OCI-LY1 (cell line): ENCODE data around the gene CLEC3A.
A peak's percentile ranks its signal among the peaks of the same experiment; 100 is the strongest.

ENCODE experiments used
- H2AFZ ChIP-seq: fragments of 200-600 bp; sonication (generic), shearing (Covaris generic); 2 replicates; pipeline ENCODE4 v1.6.0; 2014; ENCODE audit warnings: antibody characterized with exemption, mild to moderate bottlenecking, low read length
- H3F3A ChIP-seq: fragments of 200-600 bp; sonication (generic), shearing (Covaris generic); 2 replicates; pipeline ENCODE4 v1.6.0; 2014; ENCODE audit warnings: mild to moderate bottlenecking, antibody characterized with exemption, low read length, moderate library complexity; ENCODE audit not compliant: insufficient read depth
- H3K27ac ChIP-seq: fragments of 200-600 bp; sonication (generic); 2 replicates; pipeline ENCODE4 v1.5.1; 2014; ENCODE audit warnings: low read length, mixed run types, mild to moderate bottlenecking, low read depth; ENCODE audit not compliant: poor library complexity, severe bottlenecking
- H3K27me3 ChIP-seq: fragments of 200-600 bp; sonication (generic); 2 replicates; pipeline ENCODE4 v1.6.0; 2014; ENCODE audit warnings: antibody characterized with exemption, mild to moderate bottlenecking, low read length, moderate library complexity; ENCODE audit not compliant: insufficient read depth
- H3K36me3 ChIP-seq: fragments of 200-600 bp; sonication (generic); 2 replicates; pipeline ENCODE4 v1.6.1; 2014; ENCODE audit warnings: mild to moderate bottlenecking, antibody characterized with exemption, low read length, moderate library complexity, mixed read lengths; ENCODE audit not compliant: insufficient read depth
- H3K4me1 ChIP-seq: fragments of 200-600 bp; sonication (generic); 2 replicates; pipeline ENCODE4 v1.5.1; 2014; ENCODE audit warnings: mild to moderate bottlenecking, low read length, moderate library complexity; ENCODE audit not compliant: insufficient read depth, severe bottlenecking
- H3K4me2 ChIP-seq: fragments of 200-600 bp; sonication (generic), shearing (Covaris generic); 2 replicates; pipeline ENCODE4 v1.6.1; 2014; ENCODE audit warnings: low read length
- H3K4me3 ChIP-seq: fragments of 200-600 bp; sonication (generic); 2 replicates; pipeline ENCODE4 v1.5.1; 2014; ENCODE audit warnings: low read length, low read depth, mild to moderate bottlenecking, mixed read lengths; ENCODE audit not compliant: poor library complexity, severe bottlenecking
- H3K79me2 ChIP-seq: fragments of 200-600 bp; shearing (Covaris generic); 2 replicates; pipeline ENCODE4 v1.6.1; 2016; ENCODE audit warnings: mixed run types, low read length, mixed read lengths; ENCODE audit not compliant: insufficient read depth
- H3K9ac ChIP-seq: fragments of 200-600 bp; sonication (generic), shearing (Covaris generic); 2 replicates; pipeline ENCODE4 v1.6.1; 2014; ENCODE audit warnings: mild to moderate bottlenecking, low read length, mixed read lengths
- H3K9me2 ChIP-seq: fragments of 200-600 bp; sonication (generic), shearing (Covaris generic); 2 replicates; pipeline ENCODE4 v1.6.1; 2014; ENCODE audit warnings: low read depth, mild to moderate bottlenecking, low read length, mixed read lengths
- H3K9me3 ChIP-seq: fragments of 200-600 bp; shearing (Covaris generic); 2 replicates; pipeline ENCODE4 v1.6.1; 2014; ENCODE audit warnings: low read length, mixed read lengths
- H4K20me1 ChIP-seq: fragments of 200-600 bp; sonication (generic), shearing (Covaris generic); 2 replicates; pipeline ENCODE4 v1.6.0; 2016; ENCODE audit warnings: mild to moderate bottlenecking, low read length; ENCODE audit not compliant: insufficient read depth
- EZH2 ChIP-seq: fragments of 200-600 bp; sonication (generic), shearing (Covaris generic); IDR thresholded peaks from 2 replicates; pipeline ENCODE4 v1.8.0; 2017; ENCODE audit warnings: borderline replicate concordance, mixed run types, mild to moderate bottlenecking, antibody characterized with exemption, low read length, moderate library complexity, mixed read lengths
- TF ChIP-seq, protein P1 (sequence below): fragments of 200-600 bp; sonication (generic), shearing (Covaris generic); IDR thresholded peaks from 2 replicates; pipeline ENCODE4 v1.5.1; 2017; ENCODE audit warnings: mild to moderate bottlenecking, antibody characterized with exemption, low read length, moderate library complexity, mixed read lengths

The CLEC3A gene

GRCh38 chr16:78005881-78006280 lies 16.5 kb upstream of the CLEC3A start:
- Histone ChIP-seq H3K27ac (no peak overlapping the region), H3F3A (no peaks in the 10 kb centered on the region), H3K36me3 (no peaks in the 10 kb centered on the region), H3K9me2 (no peaks in the 10 kb centered on the region), H2AFZ (no peak overlapping the region), H3K79me2 (no peaks in the 10 kb centered on the region), H3K9me3 (no peaks in the 10 kb centered on the region), H3K4me1 (no peaks in the 10 kb centered on the region), H3K9ac (no peak overlapping the region), H3K4me3 (no peak overlapping the region), H4K20me1 (no peaks in the 10 kb centered on the region), H3K4me2 (no peak overlapping the region), H3K27me3 (no peaks in the 10 kb centered on the region)
- TF ChIP-seq EZH2 = no peak
- TF ChIP-seq, protein P1, sequence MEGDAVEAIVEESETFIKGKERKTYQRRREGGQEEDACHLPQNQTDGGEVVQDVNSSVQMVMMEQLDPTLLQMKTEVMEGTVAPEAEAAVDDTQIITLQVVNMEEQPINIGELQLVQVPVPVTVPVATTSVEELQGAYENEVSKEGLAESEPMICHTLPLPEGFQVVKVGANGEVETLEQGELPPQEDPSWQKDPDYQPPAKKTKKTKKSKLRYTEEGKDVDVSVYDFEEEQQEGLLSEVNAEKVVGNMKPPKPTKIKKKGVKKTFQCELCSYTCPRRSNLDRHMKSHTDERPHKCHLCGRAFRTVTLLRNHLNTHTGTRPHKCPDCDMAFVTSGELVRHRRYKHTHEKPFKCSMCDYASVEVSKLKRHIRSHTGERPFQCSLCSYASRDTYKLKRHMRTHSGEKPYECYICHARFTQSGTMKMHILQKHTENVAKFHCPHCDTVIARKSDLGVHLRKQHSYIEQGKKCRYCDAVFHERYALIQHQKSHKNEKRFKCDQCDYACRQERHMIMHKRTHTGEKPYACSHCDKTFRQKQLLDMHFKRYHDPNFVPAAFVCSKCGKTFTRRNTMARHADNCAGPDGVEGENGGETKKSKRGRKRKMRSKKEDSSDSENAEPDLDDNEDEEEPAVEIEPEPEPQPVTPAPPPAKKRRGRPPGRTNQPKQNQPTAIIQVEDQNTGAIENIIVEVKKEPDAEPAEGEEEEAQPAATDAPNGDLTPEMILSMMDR = peak; percentile 53

GRCh38 chr16:78007121-78007520 lies 15.2 kb upstream of the CLEC3A start:
- no peaks in the 10 kb centered on the region for H4K20me1 ChIP-seq
- H3K4me2 ChIP-seq = no peak overlapping the region
- no peak for TF ChIP-seq EZH2
- TF ChIP-seq, protein P1 = no peak
- no peaks in the 10 kb centered on the region for H3K79me2 ChIP-seq
- H3K27me3 ChIP-seq = no peaks in the 10 kb centered on the region
- H3K9me2 ChIP-seq = no peaks in the 10 kb centered on the region
- H3K4me1 ChIP-seq = no peaks in the 10 kb centered on the region
- no peaks in the 10 kb centered on the region for H3K9me3 ChIP-seq
- no peak overlapping the region for H2AFZ ChIP-seq
- H3F3A ChIP-seq = no peaks in the 10 kb centered on the region
- H3K4me3 ChIP-seq = no peak overlapping the region
- no peak overlapping the region for H3K9ac ChIP-seq
- no peaks in the 10 kb centered on the region for H3K36me3 ChIP-seq
- H3K27ac ChIP-seq = no peak overlapping the region

GRCh38 chr16:78024159-78024558 lies 1.8 kb downstream of the CLEC3A start:
- Histone ChIP-seq H3K4me2 (no peak overlapping the region), H4K20me1 (no peaks in the 10 kb centered on the region), H3F3A (no peaks in the 10 kb centered on the region), H3K9me2 (no peaks in the 10 kb centered on the region), H3K9ac (no peak overlapping the region), H3K27ac (no peak overlapping the region), H3K4me1 (no peaks in the 10 kb centered on the region), H3K79me2 (no peaks in the 10 kb centered on the region), H3K36me3 (no peaks in the 10 kb centered on the region), H3K27me3 (no peaks in the 10 kb centered on the region), H3K9me3 (no peaks in the 10 kb centered on the region), H3K4me3 (no peak overlapping the region), H2AFZ (no peak overlapping the region)
- TF ChIP-seq EZH2 = no peak
- TF ChIP-seq, protein P1 = no peak
